Activated CD4-positive, alpha-beta T cell treated with anti-CD3 and anti-CD28 coated beads, Interleukin-2, amount 50 U/mL, for 48 hours (primary cell): ENCODE results near the gene TBC1D7.

Experiments
- DNase-seq, 2 experiments: peaks; one replicate each; pipeline ENCODE4 v3.0.0-alpha.2; 2020

TBC1D7 gene

GRCh38 chr6:13263669-13264068, 64.7 kb downstream of the TBC1D7 start:
- no peak for DNase-seq

GRCh38 chr6:13262302-13263230, 65.8 kb downstream of the TBC1D7 start:
- no peak for DNase-seq

GRCh38 chr6:13261464-13261994, 66.8 kb downstream of the TBC1D7 start:
- DNase-seq, result no peak

GRCh38 chr6:13260831-13261230, 67.5 kb downstream of the TBC1D7 start:
- DNase-seq, result no peak

GRCh38 chr6:13260101-13260598, 68.2 kb downstream of the TBC1D7 start:
- DNase-seq, result no peak

GRCh38 chr6:13259393-13259792, 68.9 kb downstream of the TBC1D7 start:
- DNase-seq, result no peak

GRCh38 chr6:13256266-13257001, 71.9 kb downstream of the TBC1D7 start:
- no peak for DNase-seq
